HepG2 (cell line): ENCODE data around the gene KLRG1. TPM values are rescaled to one million over a fixed set of nuclear protein-coding genes. Genes with fewer than 3 reads are reported as not detected.

ENCODE experiments used
- ATAC-seq: fragments of 200-7000 bp; cut with Tn5 transposase; 3 replicates; pipeline ENCODE4 v1.9.1; 2020; ENCODE audit warnings: mild to moderate bottlenecking, moderate library complexity
- BruUV-seq: library from RNA; stranded (reverse); fragments of 400-500 nt; replicated peaks from 2 replicates; lab custom pipeline; 2021; lab: Mats Ljungman, UMichigan
- CTCF ChIA-PET: fragments of 300-600 bp; formaldehyde crosslinking; extraction: SDS; loops from one replicate; lab custom pipeline; 2021; ENCODE audit warnings: low total read pairs, inconsistent platforms, low intra/inter-chr PET ratio; lab: Yijun Ruan, JAX
- POLR2A ChIA-PET: fragments of 350-600 bp; sonication (Branson Sonifier 250); formaldehyde crosslinking; loops from one replicate; lab custom pipeline; 2020; ENCODE audit warnings: antibody characterized with exemption, inconsistent platforms; lab: Yijun Ruan, JAX
- DNase-seq: peaks from one replicate; pipeline ENCODE4 v3.0.0-alpha.2; 2015; ENCODE audit warnings: low spot score
- FAIRE-seq: peaks from 3 replicates; lab custom pipeline; 2011; peaks lifted over from hg19 to GRCh38; lab: Jason Lieb, UNC
- H2AFZ ChIP-seq: one replicate; pipeline ENCODE4 v1.6.1; 2011; ENCODE audit warnings: low read length, inconsistent platforms
- H3K27ac ChIP-seq: fragments of 300-600 bp; 3 replicates; pipeline ENCODE4 v1.8.0; 2011; ENCODE audit warnings: mixed run types, mild to moderate bottlenecking, mixed read lengths, low read length, inconsistent platforms; ENCODE audit not compliant: insufficient read depth; ENCODE audit errors: extremely low read length
- H3K27me3 ChIP-seq, 2 experiments: fragments of 200-600 bp in 1 of 2; 2 replicates in 1 of 2; 3 replicates in 1 of 2; pipeline versions ENCODE4 v1.6.0 to v1.8.0; 2011; ENCODE audit warnings: low read length in 2 of 2, mild to moderate bottlenecking in 2 of 2, moderate library complexity in 2 of 2, inconsistent platforms in 1 of 2; ENCODE audit not compliant: insufficient read depth in 2 of 2, control insufficient read depth in 1 of 2
- H3K36me3 ChIP-seq, 2 experiments: fragments of 200-600 bp in 1 of 2; replicated peaks in 1 of 2; 2 replicates in 1 of 2; 3 replicates in 1 of 2; pipeline versions ENCODE4 v1.5.1 to v1.8.0; 2011; ENCODE audit warnings: low read length in 2 of 2, inconsistent platforms in 1 of 2; ENCODE audit not compliant: insufficient read depth in 2 of 2, control insufficient read depth in 1 of 2
- H3K4me1 ChIP-seq: 2 replicates; pipeline ENCODE4 v1.5.1; 2012; ENCODE audit warnings: low read length, inconsistent platforms; ENCODE audit not compliant: insufficient read depth
- H3K4me2 ChIP-seq: 2 replicates; pipeline ENCODE4 v1.6.0; 2011; ENCODE audit warnings: low read depth, low read length, inconsistent platforms
- H3K4me3 ChIP-seq, 3 experiments: fragments of 200-600 bp in 1 of 3; sonication (generic), shearing (Covaris generic) in 1 of 3; replicated peaks in 1 of 3; 2 replicates each; pipeline ENCODE4 v1.5.1; 2011 to 2016; ENCODE audit warnings: low read length in 3 of 3, inconsistent platforms in 2 of 3, low read depth in 2 of 3, mild to moderate bottlenecking in 2 of 3, control low read depth in 1 of 3, mixed read lengths in 1 of 3; ENCODE audit not compliant: insufficient read depth in 1 of 3
- H3K79me2 ChIP-seq: one replicate; pipeline ENCODE4 v1.6.1; 2011; ENCODE audit warnings: low read length, inconsistent platforms; ENCODE audit not compliant: insufficient read depth
- H3K9ac ChIP-seq: 2 replicates; pipeline ENCODE4 v1.6.0; 2011; ENCODE audit warnings: mild to moderate bottlenecking, low read depth, low read length, inconsistent platforms; ENCODE audit not compliant: insufficient read depth
- H3K9me3 ChIP-seq: 2 replicates; pipeline ENCODE4 v1.5.1; 2012; ENCODE audit warnings: mild to moderate bottlenecking, low read length
- H4K20me1 ChIP-seq: 2 replicates; pipeline ENCODE4 v1.6.0; 2011; ENCODE audit warnings: inconsistent platforms, mild to moderate bottlenecking, low read length, moderate library complexity; ENCODE audit not compliant: insufficient read depth
- HDAC6 ChIP-seq: fragments of 200-600 bp; sonication (generic); IDR thresholded peaks from 2 replicates; pipeline ENCODE4 v1.7.0; 2017; ENCODE audit warnings: mild to moderate bottlenecking, antibody characterized with exemption, low read length, low read depth
- MEIS1 ChIP-seq: sonication (generic); formaldehyde crosslinking; IDR thresholded peaks from 2 replicates; pipeline ENCODE4 v1.9.0; 2021; ENCODE audit warnings: mild to moderate bottlenecking, missing genetic modification reagents, moderate library complexity, borderline replicate concordance
- ONECUT2 ChIP-seq: sonication (generic); formaldehyde crosslinking; IDR thresholded peaks from 2 replicates; pipeline ENCODE4 v1.4.0; 2020; ENCODE audit warnings: missing genetic modification reagents
- SNAPC2 ChIP-seq: sonication (generic); formaldehyde crosslinking; IDR thresholded peaks from 2 replicates; pipeline ENCODE4 v1.8.1; 2022; ENCODE audit warnings: mild to moderate bottlenecking, missing genetic modification reagents
- SRSF9 ChIP-seq: fragments of 200-400 bp; formaldehyde crosslinking; IDR thresholded peaks from 2 replicates; pipeline ENCODE4 v1.6.1; 2018; ENCODE audit warnings: borderline replicate concordance, mild to moderate bottlenecking, low read depth, low read length; ENCODE audit not compliant: insufficient read depth, poor library complexity, severe bottlenecking
- TBX2 ChIP-seq: sonication (generic); formaldehyde crosslinking; IDR thresholded peaks from 2 replicates; pipeline ENCODE4 v1.5.0; 2020; ENCODE audit warnings: missing genetic modification reagents, mild to moderate bottlenecking, borderline replicate concordance
- ZEB1 ChIP-seq: IDR thresholded peaks from 2 replicates; pipeline ENCODE4 v1.6.1; 2012; ENCODE audit warnings: mild to moderate bottlenecking, low read depth, inconsistent platforms; ENCODE audit not compliant: insufficient replicate concordance
- ZFAT ChIP-seq: sonication (generic); formaldehyde crosslinking; conservative IDR thresholded peaks from 2 replicates; pipeline ENCODE4 v1.8.1; 2023; ENCODE audit warnings: missing genetic modification reagents, inconsistent platforms
- ZFP82 ChIP-seq: sonication (generic); formaldehyde crosslinking; IDR thresholded peaks from 2 replicates; pipeline ENCODE4 v1.5.1; 2020; ENCODE audit warnings: mild to moderate bottlenecking, missing genetic modification reagents, borderline replicate concordance
- ZNF256 ChIP-seq: sonication (generic); formaldehyde crosslinking; conservative IDR thresholded peaks from 2 replicates; pipeline ENCODE4 v1.4.0; 2020; ENCODE audit warnings: missing genetic modification reagents
- ZNF333 ChIP-seq: sonication (generic); formaldehyde crosslinking; IDR thresholded peaks from 2 replicates; pipeline ENCODE4 v1.4.0; 2020; ENCODE audit warnings: mild to moderate bottlenecking, missing genetic modification reagents, borderline replicate concordance
- ZNF572 ChIP-seq: sonication (generic); formaldehyde crosslinking; IDR thresholded peaks from 2 replicates; pipeline ENCODE4 v1.5.1; 2020; ENCODE audit warnings: mild to moderate bottlenecking, missing genetic modification reagents
- WGBS: methylation state at CpG from one replicate; pipeline ENCODE4 v1.1.6; 2017; ENCODE audit warnings: low lambda C conversion rate; 5-methylcytosine and 5-hydroxymethylcytosine counted together
- in situ Hi-C: cut with HindIII; loops from 2 replicates; pipeline ENCODE4 v1.10.0; 2017; ENCODE audit warnings: low pct_unique_long_range_greater_than_20kb; ENCODE audit not compliant: extremely low pct_ligation_motif_present
- intact Hi-C: fragments of 100-400 bp; cut with micrococcal nuclease; formaldehyde crosslinking; loops from one replicate; pipeline ENCODE4 v1.10.0; 2022; ENCODE audit not compliant: unreplicated experiment
- polyA plus RNA-seq, 8 experiments: library from polyadenylated mRNA; depleted of rRNA in 3 of 8; stranded (reverse) in 7 of 8; unstranded in 1 of 8; fragments of >200 nt; fragmentation: Illumina TruSeq in 4 of 8; extraction: Trizol in 4 of 8; gene quantifications; 2 replicates each; pipeline versions ENCODE4 v1.2.1 to v1.2.3, GENCODE V29; 2011 to 2016; ENCODE audit warnings: low read depth in 4 of 8, missing spikeins in 1 of 8, mixed read lengths in 1 of 8; ENCODE audit not compliant: insufficient read depth in 1 of 8
- total RNA-seq, 5 experiments: library from RNA; depleted of rRNA; stranded (reverse); fragments of >200 nt; fragmentation: Illumina TruSeq; extraction: Trizol; gene quantifications; 2 replicates each; pipeline ENCODE4 v1.2.3, GENCODE V29; 2016; ENCODE audit warnings: low read depth in 1 of 5
- TF ChIP-seq, protein P1 (sequence below): sonication (generic); formaldehyde crosslinking; IDR thresholded peaks from 2 replicates; pipeline ENCODE4 v1.5.1; 2020; ENCODE audit warnings: missing genetic modification reagents, mild to moderate bottlenecking, borderline replicate concordance
- TF ChIP-seq, protein P2 (sequence below): sonication (generic); formaldehyde crosslinking; IDR thresholded peaks from one replicate; pipeline ENCODE4 v1.5.1; 2020; ENCODE audit warnings: mild to moderate bottlenecking, missing genetic modification reagents; ENCODE audit errors: not compliant biosample characterization

The KLRG1 gene
- total and polyA plus RNA-seq, 2 of the 13 experiments (the other 11 are each of a cell fraction or from before 2014, with no cell fraction given): 1.2 to 1.7 TPM

DNA sequence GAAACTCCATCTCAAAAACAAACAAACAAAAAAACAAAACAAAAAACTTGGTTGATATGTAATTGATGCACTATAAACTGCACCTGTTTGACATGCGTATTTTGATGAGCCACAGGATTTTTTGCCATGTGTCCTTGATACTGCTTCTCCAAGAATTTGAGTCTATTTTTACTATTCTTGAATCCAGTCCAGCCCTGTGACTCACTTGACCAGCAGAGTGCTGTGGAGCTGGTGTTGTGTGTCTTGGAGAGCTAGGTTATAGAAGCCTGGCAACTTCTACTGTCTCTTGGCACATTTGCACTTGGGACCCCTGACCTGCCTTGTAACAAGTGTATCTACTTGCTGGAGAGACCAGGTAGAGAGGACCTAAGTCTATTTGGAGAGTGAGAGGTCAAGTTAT, 52.0 kb downstream of the KLRG1 start:
- intact Hi-C loops: no loop called here
- no peaks in the 10 kb centered on the region for H3K9me3 ChIP-seq
- no peak overlapping the region for H3K4me3 ChIP-seq
- in situ Hi-C loops: loop anchor here (5.0 to 25.0 kb wide), 2 partner anchors 104 to 359 kb away; partner anchors contain the start of gene M6PR
- ChIA-PET POLR2A (no interaction called here), CTCF (no interaction called here)
- DNase-seq (no peak), FAIRE-seq (no peak), ATAC-seq (no peak)
- no peaks in the 10 kb centered on the region for H3K36me3 ChIP-seq
- H2AFZ ChIP-seq: no peak overlapping the region
- H3K4me2 ChIP-seq: no peak overlapping the region
- peaks cover 7% of the 10 kb centered on the region for H3K4me1 ChIP-seq
- H3K9ac ChIP-seq: no peak overlapping the region
- H3K27me3 ChIP-seq: no peaks in the 10 kb centered on the region
- H4K20me1 ChIP-seq: no peaks in the 10 kb centered on the region
- H3K79me2 ChIP-seq: no peaks in the 10 kb centered on the region
- no peak overlapping the region for H3K27ac ChIP-seq
- WGBS: 75% methylated on average over 1 of the region's 1 CpG
- no TSS peak for BruUV-seq
- TF ChIP-seq ONECUT2 (CRISPR knock-in tag) (no peak), ZFAT (no peak), ZNF256 (CRISPR knock-in tag) (no peak), MEIS1 (no peak), SRSF9 (no peak), ZEB1 (no peak), SNAPC2 (no peak), ZFP82 (CRISPR knock-in tag) (no peak), ZNF572 (CRISPR knock-in tag) (no peak), ZNF333 (no peak), HDAC6 (no peak), TBX2 (CRISPR knock-in tag) (no peak)
- TF ChIP-seq, protein P1, sequence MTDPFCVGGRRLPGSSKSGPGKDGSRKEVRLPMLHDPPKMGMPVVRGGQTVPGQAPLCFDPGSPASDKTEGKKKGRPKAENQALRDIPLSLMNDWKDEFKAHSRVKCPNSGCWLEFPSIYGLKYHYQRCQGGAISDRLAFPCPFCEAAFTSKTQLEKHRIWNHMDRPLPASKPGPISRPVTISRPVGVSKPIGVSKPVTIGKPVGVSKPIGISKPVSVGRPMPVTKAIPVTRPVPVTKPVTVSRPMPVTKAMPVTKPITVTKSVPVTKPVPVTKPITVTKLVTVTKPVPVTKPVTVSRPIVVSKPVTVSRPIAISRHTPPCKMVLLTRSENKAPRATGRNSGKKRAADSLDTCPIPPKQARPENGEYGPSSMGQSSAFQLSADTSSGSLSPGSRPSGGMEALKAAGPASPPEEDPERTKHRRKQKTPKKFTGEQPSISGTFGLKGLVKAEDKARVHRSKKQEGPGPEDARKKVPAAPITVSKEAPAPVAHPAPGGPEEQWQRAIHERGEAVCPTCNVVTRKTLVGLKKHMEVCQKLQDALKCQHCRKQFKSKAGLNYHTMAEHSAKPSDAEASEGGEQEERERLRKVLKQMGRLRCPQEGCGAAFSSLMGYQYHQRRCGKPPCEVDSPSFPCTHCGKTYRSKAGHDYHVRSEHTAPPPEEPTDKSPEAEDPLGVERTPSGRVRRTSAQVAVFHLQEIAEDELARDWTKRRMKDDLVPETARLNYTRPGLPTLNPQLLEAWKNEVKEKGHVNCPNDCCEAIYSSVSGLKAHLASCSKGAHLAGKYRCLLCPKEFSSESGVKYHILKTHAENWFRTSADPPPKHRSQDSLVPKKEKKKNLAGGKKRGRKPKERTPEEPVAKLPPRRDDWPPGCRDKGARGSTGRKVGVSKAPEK (CRISPR knock-in tag): no peak
- TF ChIP-seq, protein P2, sequence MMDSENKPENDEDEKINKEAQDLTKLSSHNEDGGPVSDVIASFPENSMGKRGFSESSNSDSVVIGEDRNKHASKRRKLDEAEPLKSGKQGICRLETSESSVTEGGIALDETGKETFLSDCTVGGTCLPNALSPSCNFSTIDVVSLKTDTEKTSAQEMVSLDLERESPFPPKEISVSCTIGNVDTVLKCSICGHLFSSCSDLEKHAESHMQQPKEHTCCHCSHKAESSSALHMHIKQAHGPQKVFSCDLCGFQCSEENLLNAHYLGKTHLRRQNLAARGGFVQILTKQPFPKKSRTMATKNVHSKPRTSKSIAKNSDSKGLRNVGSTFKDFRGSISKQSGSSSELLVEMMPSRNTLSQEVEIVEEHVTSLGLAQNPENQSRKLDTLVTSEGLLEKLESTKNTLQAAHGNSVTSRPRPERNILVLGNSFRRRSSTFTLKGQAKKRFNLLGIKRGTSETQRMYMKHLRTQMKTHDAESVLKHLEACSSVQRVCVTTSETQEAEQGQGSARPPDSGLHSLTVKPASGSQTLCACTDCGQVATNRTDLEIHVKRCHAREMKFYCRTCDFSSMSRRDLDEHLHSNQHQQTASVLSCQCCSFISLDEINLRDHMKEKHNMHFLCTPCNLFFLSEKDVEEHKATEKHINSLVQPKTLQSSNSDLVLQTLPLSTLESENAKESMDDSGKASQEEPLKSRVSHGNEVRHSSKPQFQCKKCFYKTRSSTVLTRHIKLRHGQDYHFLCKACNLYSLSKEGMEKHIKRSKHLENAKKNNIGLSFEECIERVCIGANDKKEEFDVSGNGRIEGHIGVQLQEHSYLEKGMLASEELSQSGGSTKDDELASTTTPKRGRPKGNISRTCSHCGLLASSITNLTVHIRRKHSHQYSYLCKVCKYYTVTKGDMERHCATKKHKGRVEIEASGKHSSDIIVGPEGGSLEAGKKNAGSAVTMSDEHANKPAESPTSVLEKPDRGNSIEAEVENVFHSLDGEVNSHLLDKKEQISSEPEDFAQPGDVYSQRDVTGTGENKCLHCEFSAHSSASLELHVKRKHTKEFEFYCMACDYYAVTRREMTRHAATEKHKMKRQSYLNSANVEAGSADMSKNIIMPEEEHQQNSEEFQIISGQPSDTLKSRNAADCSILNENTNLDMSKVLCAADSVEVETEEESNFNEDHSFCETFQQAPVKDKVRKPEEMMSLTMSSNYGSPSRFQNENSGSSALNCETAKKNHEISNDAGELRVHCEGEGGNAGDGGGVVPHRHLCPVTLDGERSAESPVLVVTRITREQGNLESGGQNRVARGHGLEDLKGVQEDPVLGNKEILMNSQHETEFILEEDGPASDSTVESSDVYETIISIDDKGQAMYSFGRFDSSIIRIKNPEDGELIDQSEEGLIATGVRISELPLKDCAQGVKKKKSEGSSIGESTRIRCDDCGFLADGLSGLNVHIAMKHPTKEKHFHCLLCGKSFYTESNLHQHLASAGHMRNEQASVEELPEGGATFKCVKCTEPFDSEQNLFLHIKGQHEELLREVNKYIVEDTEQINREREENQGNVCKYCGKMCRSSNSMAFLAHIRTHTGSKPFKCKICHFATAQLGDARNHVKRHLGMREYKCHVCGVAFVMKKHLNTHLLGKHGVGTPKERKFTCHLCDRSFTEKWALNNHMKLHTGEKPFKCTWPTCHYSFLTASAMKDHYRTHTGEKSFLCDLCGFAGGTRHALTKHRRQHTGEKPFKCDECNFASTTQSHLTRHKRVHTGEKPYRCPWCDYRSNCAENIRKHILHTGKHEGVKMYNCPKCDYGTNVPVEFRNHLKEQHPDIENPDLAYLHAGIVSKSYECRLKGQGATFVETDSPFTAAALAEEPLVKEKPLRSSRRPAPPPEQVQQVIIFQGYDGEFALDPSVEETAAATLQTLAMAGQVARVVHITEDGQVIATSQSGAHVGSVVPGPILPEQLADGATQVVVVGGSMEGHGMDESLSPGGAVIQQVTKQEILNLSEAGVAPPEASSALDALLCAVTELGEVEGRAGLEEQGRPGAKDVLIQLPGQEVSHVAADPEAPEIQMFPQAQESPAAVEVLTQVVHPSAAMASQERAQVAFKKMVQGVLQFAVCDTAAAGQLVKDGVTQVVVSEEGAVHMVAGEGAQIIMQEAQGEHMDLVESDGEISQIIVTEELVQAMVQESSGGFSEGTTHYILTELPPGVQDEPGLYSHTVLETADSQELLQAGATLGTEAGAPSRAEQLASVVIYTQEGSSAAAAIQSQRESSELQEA (CRISPR knock-in tag): no peak
